GM08714 (cell line): ENCODE data around the gene SLU7.
A peak's percentile ranks its signal among the peaks of the same experiment; 100 is the strongest.

ENCODE experiments used
- H3K4me3 ChIP-seq: fragments of 200-500 bp; sonication (Bioruptor generic); 2 replicates; pipeline ENCODE4 v1.5.1; 2014; ENCODE audit warnings: mild to moderate bottlenecking, low read length, inconsistent platforms
- ZNF274 ChIP-seq: IDR thresholded peaks from 2 replicates; pipeline ENCODE4 v1.6.1; 2012; ENCODE audit warnings: mild to moderate bottlenecking, low read depth, low read length

The SLU7 gene

DNA sequence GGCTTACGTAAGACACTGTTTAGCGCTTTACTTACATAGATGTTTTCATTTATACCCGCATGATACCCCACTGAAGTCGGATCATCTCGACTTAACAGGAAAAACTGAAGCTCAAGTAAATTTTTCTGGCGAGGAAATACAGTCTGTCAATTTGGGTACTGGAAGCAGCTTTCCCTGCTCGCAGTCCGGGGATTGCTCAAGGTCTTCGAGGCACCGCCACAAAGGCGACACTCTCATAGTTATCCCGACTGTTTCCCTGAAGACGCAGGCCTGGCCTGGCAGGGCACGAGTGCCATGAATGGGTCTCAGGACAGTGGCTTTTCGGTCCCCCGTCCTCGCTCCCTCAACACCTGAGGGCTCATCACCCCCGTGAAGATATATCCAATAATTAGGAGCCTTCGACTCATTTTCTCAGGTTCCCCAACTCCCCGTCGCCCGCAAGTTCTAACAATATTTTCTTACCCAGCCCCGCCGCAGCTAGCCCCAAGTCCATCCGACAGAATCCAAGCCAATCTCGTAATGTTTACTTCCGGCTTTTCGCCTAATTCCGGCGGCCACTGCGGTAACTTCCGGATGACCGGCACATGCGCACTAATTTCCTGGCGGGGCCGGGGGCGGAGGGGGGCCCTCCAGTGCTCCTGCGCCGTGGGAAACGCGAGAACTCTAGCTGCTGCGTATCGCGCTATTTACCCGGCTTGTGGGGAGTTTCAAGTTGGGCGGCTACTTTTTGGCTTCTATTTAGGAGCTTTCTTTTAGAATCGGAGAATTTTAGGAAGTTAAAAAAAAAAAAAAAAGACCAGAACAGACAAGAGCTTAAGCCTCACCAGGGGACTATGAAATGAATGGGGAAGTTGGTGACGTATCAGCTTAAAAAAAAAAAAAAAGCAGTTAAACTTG is at the start of gene SLU7:
TSS of gene SLU7 (minus strand) at position 521 of the 897 bp plus-strand sequence. CDS start 3,787 bp downstream, outside the sequence.
- H3K4me3 ChIP-seq: peak within 1 kb of the TSS; percentile 99
- TF ChIP-seq ZNF274: no peak

GRCh38 chr5:160468363-160468975 is 49.6 kb upstream of the SLU7 start:
- peak overlapping the region; percentile 96 for H3K4me3 ChIP-seq
- no peak for TF ChIP-seq ZNF274

GRCh38 chr5:160467555-160468362 is 48.9 kb upstream of the SLU7 start:
- TF ChIP-seq ZNF274: no peak
- peak overlapping the region; percentile 96 for H3K4me3 ChIP-seq

DNA sequence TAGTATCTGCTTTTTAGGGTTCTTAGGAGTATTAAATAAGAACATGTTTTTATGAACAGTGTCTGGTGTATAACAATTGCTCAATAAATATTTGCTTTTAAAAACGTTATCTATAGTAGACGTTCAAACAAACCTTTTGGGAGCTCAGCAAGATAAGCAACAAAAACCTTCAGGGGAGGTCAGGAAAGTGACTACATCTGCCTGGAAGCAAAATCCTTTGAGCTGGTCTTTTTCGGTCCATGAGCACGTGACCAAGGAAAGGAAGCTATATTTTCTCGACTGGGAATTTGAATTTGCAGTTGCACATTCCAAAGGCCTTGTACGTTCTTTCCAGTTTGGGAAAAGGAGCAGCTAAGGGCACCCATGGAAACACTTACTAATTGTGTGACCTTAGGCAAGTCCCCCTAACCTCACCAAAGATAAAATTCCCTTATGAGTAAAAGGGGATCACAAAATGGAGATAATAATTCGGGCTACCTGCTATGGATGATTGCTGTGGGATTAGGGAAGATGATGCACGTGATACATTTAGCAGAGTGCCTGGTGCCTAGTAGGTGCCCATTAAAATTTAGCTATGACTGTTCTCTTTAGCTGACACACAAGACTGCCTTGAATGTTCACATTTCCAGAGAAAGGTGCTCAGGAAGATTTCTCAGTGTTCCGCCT is 48.1 kb upstream of the SLU7 start:
- peak overlapping the region; percentile 42; the same call in 1 of the 2 replicates for H3K4me3 ChIP-seq
- TF ChIP-seq ZNF274: no peak

DNA sequence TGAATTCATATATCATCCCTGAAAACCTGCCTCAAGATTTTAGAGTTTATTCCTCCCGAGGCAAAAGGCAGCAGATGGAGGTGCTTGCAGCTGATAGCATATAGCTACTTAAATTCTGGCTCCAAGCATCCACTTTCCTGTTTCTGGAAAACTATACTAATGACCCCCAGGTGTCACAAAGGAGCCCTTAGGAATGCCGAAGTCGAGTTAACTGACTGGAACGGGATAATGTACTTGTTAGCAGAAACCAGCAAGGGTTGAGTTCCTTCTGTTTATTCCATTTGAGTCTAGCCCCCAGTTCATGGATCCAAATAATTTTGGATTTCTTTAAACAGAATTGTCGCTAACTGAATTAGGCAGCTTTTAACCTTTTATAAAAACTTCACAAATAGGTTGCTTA is 47.2 kb upstream of the SLU7 start:
- no peak for TF ChIP-seq ZNF274
- peak overlapping the region; percentile 29; the same call in 1 of the 2 replicates for H3K4me3 ChIP-seq

GRCh38 chr5:160464466-160464797 is 45.6 kb upstream of the SLU7 start:
- TF ChIP-seq ZNF274: no peak
- H3K4me3 ChIP-seq: no peak overlapping the region; the same call in 1 of the 2 replicates

- TF ChIP-seq ZNF274: no peak
- no peak overlapping the region; the same call in 1 of the 2 replicates for H3K4me3 ChIP-seq
Measured at GRCh38 chr5:160463740-160464465, 45.0 kb upstream of the SLU7 start.

GRCh38 chr5:160463227-160463626 is 44.3 kb upstream of the SLU7 start:
- no peak overlapping the region for H3K4me3 ChIP-seq
- no peak for TF ChIP-seq ZNF274

- TF ChIP-seq ZNF274: no peak
- H3K4me3 ChIP-seq: no peak overlapping the region
Measured at GRCh38 chr5:160462167-160462566, 43.3 kb upstream of the SLU7 start.

DNA sequence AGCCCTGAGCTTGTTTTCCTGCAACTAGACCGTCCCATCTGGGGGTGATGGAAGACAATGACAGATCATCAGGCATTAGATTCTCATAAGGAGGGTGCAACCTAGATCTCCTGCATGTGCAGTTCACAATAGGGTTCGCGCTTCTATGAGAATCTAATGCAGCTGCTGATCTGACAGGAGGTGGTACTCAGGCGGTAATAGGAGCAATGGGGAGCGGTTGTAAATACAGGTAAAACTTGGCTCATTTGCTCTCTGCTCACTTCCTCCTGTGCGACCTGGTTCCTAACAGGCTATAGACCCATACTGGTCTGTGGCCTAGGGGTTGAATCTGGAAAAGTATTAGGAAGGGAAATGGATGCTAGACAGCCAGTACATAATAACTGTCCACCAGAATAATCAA is 42.5 kb upstream of the SLU7 start:
- no peak for TF ChIP-seq ZNF274

DNA sequence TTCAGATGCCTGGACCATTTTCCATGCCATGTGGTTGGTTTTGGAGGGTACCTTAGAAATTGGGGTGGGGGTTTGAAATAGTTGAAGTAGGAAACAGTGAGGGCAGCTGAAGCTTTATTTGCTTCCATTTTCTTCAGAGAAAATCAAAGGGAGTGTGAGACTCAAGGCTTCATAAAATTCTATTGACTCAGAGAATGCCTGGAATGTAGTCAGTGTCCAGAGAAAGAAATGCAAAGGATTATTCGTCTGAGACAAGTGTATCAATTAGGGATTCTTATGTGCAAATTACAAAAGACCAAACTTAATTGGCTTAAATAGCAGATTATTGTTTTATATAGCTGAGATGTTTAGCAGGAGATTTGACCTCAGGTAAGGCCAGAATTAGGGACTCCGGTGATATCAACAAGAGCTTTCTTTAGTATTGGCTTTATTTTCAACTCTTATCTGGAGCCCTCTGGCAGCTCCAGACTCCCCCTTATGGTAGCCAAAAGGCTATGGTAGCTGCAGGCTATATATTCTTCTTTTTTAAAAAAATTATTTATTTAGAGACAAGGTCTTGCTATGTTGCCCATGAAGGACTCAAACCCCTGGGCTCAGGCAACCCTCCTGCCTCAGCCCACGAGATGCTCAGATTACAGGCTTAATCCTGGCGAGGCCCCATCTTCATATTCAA is 41.6 kb upstream of the SLU7 start:
- no peak overlapping the region for H3K4me3 ChIP-seq
- no peak for TF ChIP-seq ZNF274

More for the DNA sequence above, 42.5 kb upstream of the SLU7 start:
- H3K4me3 ChIP-seq: no peak overlapping the region
